Chondrocyte (in vitro differentiated cells): ENCODE measurements around the gene ARSI. TPM values are rescaled to one million over a fixed set of nuclear protein-coding genes. Genes with fewer than 3 reads are reported as not detected.
A peak's percentile ranks its signal among the peaks of the same experiment; 100 is the strongest.

Experiments
- DNase-seq: peaks from one replicate; pipeline ENCODE4 v3.0.0; 2021; ENCODE audit warnings: mixed read lengths, low spot score
- H3K27ac Mint-ChIP-seq: one replicate; pipeline ENCODE4 v1.8.0; 2021; ENCODE audit warnings: mild to moderate bottlenecking, moderate library complexity, mixed read lengths; ENCODE audit not compliant: unreplicated experiment
- H3K27me3 Mint-ChIP-seq: 2 replicates; pipeline ENCODE4 v1.8.0; 2021; ENCODE audit warnings: low read depth, mixed read lengths
- H3K36me3 Mint-ChIP-seq: 2 replicates; pipeline ENCODE4 v1.8.0; 2021; ENCODE audit warnings: low read depth, mixed read lengths
- H3K4me1 Mint-ChIP-seq: 2 replicates; pipeline ENCODE4 v1.8.0; 2021; ENCODE audit warnings: low read depth, mild to moderate bottlenecking, mixed read lengths
- H3K4me3 Mint-ChIP-seq: one replicate; pipeline ENCODE4 v1.8.0; 2021; ENCODE audit warnings: mild to moderate bottlenecking, moderate library complexity, mixed read lengths; ENCODE audit not compliant: unreplicated experiment
- H3K9me3 Mint-ChIP-seq: 2 replicates; pipeline ENCODE4 v1.8.0; 2021; ENCODE audit warnings: low read depth, mixed read lengths
- CTCF ChIP-seq: fragments of 200-600 bp; sonication (generic); IDR thresholded peaks from 2 replicates; pipeline ENCODE4 v1.5.0; 2021; ENCODE audit warnings: antibody characterized with exemption, mild to moderate bottlenecking, moderate library complexity
- total RNA-seq: library from RNA; stranded (reverse); gene quantifications from 3 replicates; pipeline ENCODE4 v1.2.1, GENCODE V29; 2021

The ARSI gene
- total RNA-seq, 1 donor from 2014 or later: 2.4 TPM

GRCh38 chr5:150262502-150262901, 40.2 kb downstream of the ARSI start:
- Mint-ChIP-seq H3K27me3 (no peaks in the 10 kb centered on the region), H3K4me1 (peaks cover 25% of the 10 kb centered on the region), H3K4me3 (no peak overlapping the region), H3K9me3 (no peaks in the 10 kb centered on the region), H3K36me3 (no peaks in the 10 kb centered on the region), H3K27ac (no peak overlapping the region)
- no peak for DNase-seq
- TF ChIP-seq CTCF: no peak

GRCh38 chr5:150261231-150261630, 41.5 kb downstream of the ARSI start:
- Mint-ChIP-seq H3K27ac (no peak overlapping the region), H3K4me1 (peaks cover 18% of the 10 kb centered on the region), H3K4me3 (no peak overlapping the region), H3K9me3 (no peaks in the 10 kb centered on the region), H3K27me3 (no peaks in the 10 kb centered on the region), H3K36me3 (no peaks in the 10 kb centered on the region)
- TF ChIP-seq CTCF: no peak
- no peak for DNase-seq

GRCh38 chr5:150258130-150258529, 44.6 kb downstream of the ARSI start:
- TF ChIP-seq CTCF: no peak
- Mint-ChIP-seq H3K4me3 (no peak overlapping the region), H3K9me3 (no peaks in the 10 kb centered on the region), H3K36me3 (no peaks in the 10 kb centered on the region), H3K27me3 (no peaks in the 10 kb centered on the region), H3K27ac (no peak overlapping the region), H3K4me1 (peaks cover under 1% of the 10 kb centered on the region)
- DNase-seq: no peak

GRCh38 chr5:150257424-150257823, 45.3 kb downstream of the ARSI start:
- H3K4me3 Mint-ChIP-seq: no peak overlapping the region
- no peaks in the 10 kb centered on the region for H3K27me3 Mint-ChIP-seq
- H3K4me1 Mint-ChIP-seq: no peaks in the 10 kb centered on the region
- peak; percentile 88 for DNase-seq
- H3K9me3 Mint-ChIP-seq: no peaks in the 10 kb centered on the region
- no peaks in the 10 kb centered on the region for H3K36me3 Mint-ChIP-seq
- no peak overlapping the region for H3K27ac Mint-ChIP-seq
- no peak for TF ChIP-seq CTCF

- TF ChIP-seq CTCF: peak; percentile 27
- Mint-ChIP-seq H3K4me3 (no peak overlapping the region), H3K36me3 (no peaks in the 10 kb centered on the region), H3K27me3 (no peaks in the 10 kb centered on the region), H3K27ac (no peak overlapping the region), H3K9me3 (no peaks in the 10 kb centered on the region), H3K4me1 (no peaks in the 10 kb centered on the region)
- peak; percentile 42 for DNase-seq
These were observed 46.2 kb downstream of the ARSI start for GRCh38 chr5:150256410-150257064.
